GM19395 (cell line): ENCODE measurements around the gene HMGCS1.
"Not testable (repeated sequence)": the region's sequence is repeated elsewhere in the genome, so short reads cannot be mapped to it uniquely, and the experiment has no call there.

ENCODE experiments used
- ATAC-seq: cut with Tn5 transposase; IDR thresholded peaks from one replicate; pipeline ENCODE4 v1.9.1; 2021; ENCODE audit warnings: mild to moderate bottlenecking, moderate library complexity; ENCODE audit not compliant: unreplicated experiment

The HMGCS1 gene

GRCh38 chr5:43313854-43314457 lies 744 bp upstream of the HMGCS1 start:
- no peak for ATAC-seq

GRCh38 chr5:43312699-43313034 lies 545 bp downstream of the HMGCS1 start:
- ATAC-seq, result peak; percentile 5

- ATAC-seq, result no peak
Measured at GRCh38 chr5:43312076-43312661, 1.0 kb downstream of the HMGCS1 start.

- no peak for ATAC-seq
Measured at GRCh38 chr5:43309637-43310036, 3.6 kb downstream of the HMGCS1 start.

- ATAC-seq, result no peak
Measured at GRCh38 chr5:43309122-43309521, 4.1 kb downstream of the HMGCS1 start.

GRCh38 chr5:43306954-43307353 lies 6.3 kb downstream of the HMGCS1 start:
- not testable (repeated sequence) for ATAC-seq

GRCh38 chr5:43305948-43306565 lies 7.2 kb downstream of the HMGCS1 start:
- peak; percentile 68 for ATAC-seq

GRCh38 chr5:43304525-43304924 lies 8.7 kb downstream of the HMGCS1 start:
- ATAC-seq, result peak; percentile 58

GRCh38 chr5:43303242-43303641 lies 10.0 kb downstream of the HMGCS1 start:
- ATAC-seq, result no peak

- ATAC-seq, result no peak
Measured at GRCh38 chr5:43302481-43302880, 10.7 kb downstream of the HMGCS1 start.

GRCh38 chr5:43301653-43302091 lies 11.5 kb downstream of the HMGCS1 start:
- ATAC-seq, result no peak

- ATAC-seq, result no peak
Measured at GRCh38 chr5:43300112-43300511, 13.1 kb downstream of the HMGCS1 start.

- no peak for ATAC-seq
Measured at GRCh38 chr5:43298443-43298842, 14.8 kb downstream of the HMGCS1 start.

- no peak for ATAC-seq
Measured at GRCh38 chr5:43296835-43297234, 16.4 kb downstream of the HMGCS1 start.

GRCh38 chr5:43295202-43295601 lies 18.0 kb downstream of the HMGCS1 start:
- ATAC-seq, result no peak

- ATAC-seq, result no peak
Measured at GRCh38 chr5:43294226-43294625, 19.0 kb downstream of the HMGCS1 start.

- ATAC-seq, result no peak
Measured at GRCh38 chr5:43290726-43291125, 22.5 kb downstream of the HMGCS1 start.

GRCh38 chr5:43288269-43288831 lies 24.9 kb downstream of the HMGCS1 start:
- no peak for ATAC-seq

GRCh38 chr5:43287493-43287892 lies 25.7 kb downstream of the HMGCS1 start:
- no peak for ATAC-seq

GRCh38 chr5:43286623-43287022 lies 26.6 kb downstream of the HMGCS1 start:
- no peak for ATAC-seq

- ATAC-seq, result no peak
Measured at GRCh38 chr5:43281840-43282658, 31.2 kb downstream of the HMGCS1 start.
